ENCODE results near the gene SIL1.

Gene SIL1

GRCh38 chr5:138953387-138954256 is 244.5 kb downstream of the SIL1 start:
- no peak for TF ChIP-seq CTCF (conservative IDR thresholded peaks at IDR 0.05; ENCODE audit: low read depth)
- ChIA-PET POLR2A (ENCODE audit: low non-redundant PET) (no interaction called here), CTCF (interaction anchor here (0.5 to 0.7 kb wide), 4 partner anchors 8 to 521 kb away, joined by 3 to 4 read pairs (median 4); no protein-coding TSS in a partner anchor)
- peak overlapping the region; percentile 50 for H3K27ac ChIP-seq
- DNase-seq (ENCODE audit: low spot score): peak; percentile 43

- H3K27ac ChIP-seq: peak overlapping the region; percentile 50
- ChIA-PET POLR2A (ENCODE audit: low non-redundant PET) (no interaction called here), CTCF (no interaction called here)
- DNase-seq (ENCODE audit: low spot score): no peak
- TF ChIP-seq CTCF (conservative IDR thresholded peaks at IDR 0.05; ENCODE audit: low read depth): no peak
Measured at GRCh38 chr5:138952962-138953361, 245.2 kb downstream of the SIL1 start.

- ChIA-PET POLR2A (ENCODE audit: low non-redundant PET) (no interaction called here), CTCF (no interaction called here)
- TF ChIP-seq CTCF (conservative IDR thresholded peaks at IDR 0.05; ENCODE audit: low read depth): no peak
- DNase-seq (ENCODE audit: low spot score): no peak
- H3K27ac ChIP-seq: no peak overlapping the region
Measured at GRCh38 chr5:138951986-138952735, 246.0 kb downstream of the SIL1 start.

GRCh38 chr5:138951091-138951985 is 246.8 kb downstream of the SIL1 start:
- no peak for TF ChIP-seq CTCF (conservative IDR thresholded peaks at IDR 0.05; ENCODE audit: low read depth)
- POLR2A ChIA-PET (ENCODE audit: low non-redundant PET): no interaction called here
- H3K27ac ChIP-seq: no peak overlapping the region
- CTCF ChIA-PET: no interaction called here
- no peak for DNase-seq (ENCODE audit: low spot score)

- ChIA-PET POLR2A (ENCODE audit: low non-redundant PET) (no interaction called here), CTCF (interaction anchor here (0.5 kb wide), 1 partner anchor 153 kb away, joined by 3 read pairs; no protein-coding TSS in a partner anchor)
- TF ChIP-seq CTCF (conservative IDR thresholded peaks at IDR 0.05; ENCODE audit: low read depth): no peak
- peak overlapping the region; percentile 0 for H3K27ac ChIP-seq
- no peak for DNase-seq (ENCODE audit: low spot score)
Measured at GRCh38 chr5:138950421-138951031, 247.6 kb downstream of the SIL1 start.

All from RWPE1 (cell line).